ENCODE results near the gene DSEL.

DNA sequence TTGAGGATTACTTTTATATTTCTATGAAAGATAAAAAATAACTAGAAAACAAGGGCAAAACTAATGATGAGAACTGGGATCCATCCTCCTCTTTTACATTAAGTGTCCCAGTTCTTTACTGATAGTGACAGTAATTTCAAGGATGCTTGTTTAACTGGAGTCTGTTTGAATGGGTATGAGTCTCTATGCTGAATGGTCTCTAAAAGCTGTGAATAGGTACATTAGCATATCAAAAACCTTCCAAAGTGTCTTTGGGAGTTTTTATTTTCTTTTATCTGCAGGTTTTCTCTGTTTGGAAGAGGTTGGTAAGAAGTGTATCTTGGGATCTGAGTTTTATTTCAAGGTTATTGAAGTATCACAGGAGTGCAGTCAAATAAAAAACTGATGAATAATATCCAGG, 30.0 kb downstream of the DSEL start:
- TF ChIP-seq, protein P1, sequence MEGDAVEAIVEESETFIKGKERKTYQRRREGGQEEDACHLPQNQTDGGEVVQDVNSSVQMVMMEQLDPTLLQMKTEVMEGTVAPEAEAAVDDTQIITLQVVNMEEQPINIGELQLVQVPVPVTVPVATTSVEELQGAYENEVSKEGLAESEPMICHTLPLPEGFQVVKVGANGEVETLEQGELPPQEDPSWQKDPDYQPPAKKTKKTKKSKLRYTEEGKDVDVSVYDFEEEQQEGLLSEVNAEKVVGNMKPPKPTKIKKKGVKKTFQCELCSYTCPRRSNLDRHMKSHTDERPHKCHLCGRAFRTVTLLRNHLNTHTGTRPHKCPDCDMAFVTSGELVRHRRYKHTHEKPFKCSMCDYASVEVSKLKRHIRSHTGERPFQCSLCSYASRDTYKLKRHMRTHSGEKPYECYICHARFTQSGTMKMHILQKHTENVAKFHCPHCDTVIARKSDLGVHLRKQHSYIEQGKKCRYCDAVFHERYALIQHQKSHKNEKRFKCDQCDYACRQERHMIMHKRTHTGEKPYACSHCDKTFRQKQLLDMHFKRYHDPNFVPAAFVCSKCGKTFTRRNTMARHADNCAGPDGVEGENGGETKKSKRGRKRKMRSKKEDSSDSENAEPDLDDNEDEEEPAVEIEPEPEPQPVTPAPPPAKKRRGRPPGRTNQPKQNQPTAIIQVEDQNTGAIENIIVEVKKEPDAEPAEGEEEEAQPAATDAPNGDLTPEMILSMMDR (conservative IDR thresholded peaks at IDR 0.05; ENCODE audit: low read length): no peak
- TF ChIP-seq EZH2phosphoT487 (IDR thresholded peaks at IDR 0.05; ENCODE audit: borderline replicate concordance, low read depth, low read length): no peak
